GM12873 (cell line): ENCODE results near the gene KREMEN2.

Experiments used
- TF ChIP-seq, protein P1 (sequence below): IDR thresholded peaks from 2 replicates; pipeline ENCODE4 v1.5.1; 2012; ENCODE audit warnings: low read depth, mild to moderate bottlenecking, moderate library complexity, low read length, control low read depth; ENCODE audit not compliant: insufficient read depth; ENCODE audit errors: missing control alignments

KREMEN2 gene

GRCh38 chr16:3013491-3013951, 49.4 kb downstream of the KREMEN2 start:
- TF ChIP-seq, protein P1, sequence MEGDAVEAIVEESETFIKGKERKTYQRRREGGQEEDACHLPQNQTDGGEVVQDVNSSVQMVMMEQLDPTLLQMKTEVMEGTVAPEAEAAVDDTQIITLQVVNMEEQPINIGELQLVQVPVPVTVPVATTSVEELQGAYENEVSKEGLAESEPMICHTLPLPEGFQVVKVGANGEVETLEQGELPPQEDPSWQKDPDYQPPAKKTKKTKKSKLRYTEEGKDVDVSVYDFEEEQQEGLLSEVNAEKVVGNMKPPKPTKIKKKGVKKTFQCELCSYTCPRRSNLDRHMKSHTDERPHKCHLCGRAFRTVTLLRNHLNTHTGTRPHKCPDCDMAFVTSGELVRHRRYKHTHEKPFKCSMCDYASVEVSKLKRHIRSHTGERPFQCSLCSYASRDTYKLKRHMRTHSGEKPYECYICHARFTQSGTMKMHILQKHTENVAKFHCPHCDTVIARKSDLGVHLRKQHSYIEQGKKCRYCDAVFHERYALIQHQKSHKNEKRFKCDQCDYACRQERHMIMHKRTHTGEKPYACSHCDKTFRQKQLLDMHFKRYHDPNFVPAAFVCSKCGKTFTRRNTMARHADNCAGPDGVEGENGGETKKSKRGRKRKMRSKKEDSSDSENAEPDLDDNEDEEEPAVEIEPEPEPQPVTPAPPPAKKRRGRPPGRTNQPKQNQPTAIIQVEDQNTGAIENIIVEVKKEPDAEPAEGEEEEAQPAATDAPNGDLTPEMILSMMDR = no peak

DNA sequence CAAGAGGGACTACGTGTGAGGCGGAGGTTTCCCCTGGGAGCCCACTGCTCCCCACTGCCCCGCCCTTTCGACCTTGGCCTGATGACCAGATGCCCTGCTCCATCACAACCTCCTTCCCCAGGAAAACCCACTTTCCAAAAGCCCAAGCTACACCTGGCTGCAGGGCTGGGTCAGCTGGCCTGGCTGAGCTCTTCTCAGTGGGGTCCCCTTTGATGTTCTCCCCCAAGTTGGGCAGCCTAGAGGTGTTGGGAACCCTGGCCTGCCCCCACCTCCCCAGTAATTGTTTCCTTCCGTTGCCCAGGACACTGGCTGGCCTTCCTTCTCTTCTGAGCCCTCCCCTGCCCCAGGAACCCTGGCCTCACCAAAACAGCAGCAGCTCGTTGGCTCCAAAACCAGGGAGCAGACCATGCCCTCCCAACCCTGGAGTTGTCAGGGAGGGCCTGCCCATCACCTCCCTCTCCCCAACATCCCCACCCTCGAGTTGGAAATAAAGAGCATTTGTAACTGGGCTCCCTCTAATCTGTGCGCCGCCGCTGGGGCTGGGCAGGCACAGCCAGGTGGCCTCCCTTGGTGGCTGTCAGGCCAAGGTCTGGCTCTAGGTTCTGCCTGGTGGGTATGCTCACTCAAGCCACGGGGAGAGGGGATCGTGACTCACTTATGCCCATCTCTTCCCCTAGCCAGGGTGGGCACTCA, 50.1 kb downstream of the KREMEN2 start:
- TF ChIP-seq, protein P1 = no peak

GRCh38 chr16:3014971-3015370, 50.9 kb downstream of the KREMEN2 start:
- TF ChIP-seq, protein P1 = no peak

GRCh38 chr16:3015865-3016521, 51.9 kb downstream of the KREMEN2 start:
- TF ChIP-seq, protein P1 = no peak

DNA sequence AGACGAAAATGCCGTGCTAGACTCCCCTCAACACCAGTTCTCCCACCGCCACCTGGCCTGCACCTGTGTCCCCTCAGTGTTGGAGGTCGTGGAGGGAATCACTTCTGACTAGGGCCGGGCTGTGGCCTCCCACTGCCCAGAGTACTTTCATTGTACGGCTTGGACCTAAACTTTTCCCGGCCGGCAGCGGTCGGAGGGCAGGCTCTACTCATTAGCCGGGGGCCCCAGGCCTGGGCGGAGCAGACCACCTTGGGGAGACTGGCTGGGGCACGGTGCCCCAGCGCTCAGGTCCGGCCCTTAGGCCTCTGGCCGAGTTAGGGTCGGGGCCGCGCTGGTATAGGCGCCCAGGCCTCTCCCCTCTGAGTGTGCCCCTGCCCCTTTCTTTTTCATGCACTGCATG, 53.3 kb downstream of the KREMEN2 start:
- TF ChIP-seq, protein P1 = no peak
